A549 (cell line): ENCODE results near the gene ZNF79.

ENCODE experiments used
- NR3C1 ChIP-seq: fragments of >200 bp; sonication (Bioruptor Twin); formaldehyde crosslinking; IDR thresholded peaks from 3 replicates; pipeline ENCODE4 v1.6.1; 2017
- POLR2A ChIP-seq: IDR thresholded peaks from 2 replicates; pipeline ENCODE4 v1.6.1; 2012; ENCODE audit warnings: mild to moderate bottlenecking, low read length
- TF ChIP-seq, protein P1 (sequence below): fragments of >200 bp; sonication (Bioruptor Twin); formaldehyde crosslinking; IDR thresholded peaks from 3 replicates; pipeline ENCODE4 v1.5.1; 2016

GRCh38 chr9:127458921-127459320, 34.7 kb downstream of the ZNF79 start:
- TF ChIP-seq, protein P1, sequence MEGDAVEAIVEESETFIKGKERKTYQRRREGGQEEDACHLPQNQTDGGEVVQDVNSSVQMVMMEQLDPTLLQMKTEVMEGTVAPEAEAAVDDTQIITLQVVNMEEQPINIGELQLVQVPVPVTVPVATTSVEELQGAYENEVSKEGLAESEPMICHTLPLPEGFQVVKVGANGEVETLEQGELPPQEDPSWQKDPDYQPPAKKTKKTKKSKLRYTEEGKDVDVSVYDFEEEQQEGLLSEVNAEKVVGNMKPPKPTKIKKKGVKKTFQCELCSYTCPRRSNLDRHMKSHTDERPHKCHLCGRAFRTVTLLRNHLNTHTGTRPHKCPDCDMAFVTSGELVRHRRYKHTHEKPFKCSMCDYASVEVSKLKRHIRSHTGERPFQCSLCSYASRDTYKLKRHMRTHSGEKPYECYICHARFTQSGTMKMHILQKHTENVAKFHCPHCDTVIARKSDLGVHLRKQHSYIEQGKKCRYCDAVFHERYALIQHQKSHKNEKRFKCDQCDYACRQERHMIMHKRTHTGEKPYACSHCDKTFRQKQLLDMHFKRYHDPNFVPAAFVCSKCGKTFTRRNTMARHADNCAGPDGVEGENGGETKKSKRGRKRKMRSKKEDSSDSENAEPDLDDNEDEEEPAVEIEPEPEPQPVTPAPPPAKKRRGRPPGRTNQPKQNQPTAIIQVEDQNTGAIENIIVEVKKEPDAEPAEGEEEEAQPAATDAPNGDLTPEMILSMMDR = no peak
- TF ChIP-seq NR3C1 (no peak), POLR2A (no peak)
